IMR-90 (cell line): Measurements from ENCODE around the gene TGFB2.

Experiments used
- CEBPB ChIP-seq: IDR thresholded peaks from 2 replicates; pipeline ENCODE4 v1.6.1; 2012; ENCODE audit warnings: low read depth, low read length, improper control_type of control experiment
- CTCF ChIP-seq: conservative IDR thresholded peaks from 2 replicates; pipeline ENCODE4 v1.5.1; 2012; ENCODE audit warnings: mild to moderate bottlenecking, low read depth, low read length, improper control_type of control experiment
- ELK1 ChIP-seq: fragments of 150-350 bp; IDR thresholded peaks from 2 replicates; pipeline ENCODE4 v1.6.1; 2016; ENCODE audit warnings: low read depth, mild to moderate bottlenecking, low read length, moderate library complexity, borderline replicate concordance
- FOS ChIP-seq: fragments of 150-350 bp; IDR thresholded peaks from 2 replicates; pipeline ENCODE4 v1.6.1; 2016; ENCODE audit warnings: low read depth, low read length
- MXI1 ChIP-seq: IDR thresholded peaks from 2 replicates; pipeline ENCODE4 v1.6.1; 2012; ENCODE audit warnings: low read depth, mild to moderate bottlenecking, low read length, moderate library complexity, borderline replicate concordance
- NFE2L2 ChIP-seq: fragments of 150-350 bp; IDR thresholded peaks from 2 replicates; pipeline ENCODE4 v1.6.1; 2016; ENCODE audit warnings: low read depth, mild to moderate bottlenecking, low read length
- POLR2A ChIP-seq: IDR thresholded peaks from 2 replicates; pipeline ENCODE4 v1.6.1; 2012; ENCODE audit warnings: mild to moderate bottlenecking, low read depth, low read length
- RFX5 ChIP-seq: IDR thresholded peaks from 2 replicates; pipeline ENCODE4 v1.8.0; 2012; ENCODE audit warnings: low read depth, mild to moderate bottlenecking, low read length, moderate library complexity
- SMC3 ChIP-seq: fragments of 150-350 bp; IDR thresholded peaks from 2 replicates; pipeline ENCODE4 v1.6.1; 2016; ENCODE audit warnings: low read depth, mild to moderate bottlenecking, antibody characterized with exemption, low read length, moderate library complexity
- USF2 ChIP-seq: fragments of 150-350 bp; IDR thresholded peaks from 2 replicates; pipeline ENCODE4 v1.6.1; 2017; ENCODE audit warnings: mild to moderate bottlenecking, antibody characterized with exemption, low read length, low read depth

- TF ChIP-seq CEBPB: no peak
- no peak for TF ChIP-seq CTCF
- no peak for TF ChIP-seq USF2
- no peak for TF ChIP-seq SMC3
- TF ChIP-seq POLR2A: no peak
- TF ChIP-seq ELK1: no peak
- TF ChIP-seq MXI1: no peak
- TF ChIP-seq FOS: no peak
- TF ChIP-seq NFE2L2: no peak
- TF ChIP-seq RFX5: no peak
Observed at GRCh38 chr1:218388591-218388990, 43.5 kb downstream of the TGFB2 start.
